ENCODE data around the gene TTC3. TPM values are rescaled to one million over a fixed set of nuclear protein-coding genes. Genes with fewer than 3 reads are reported as not detected.

TTC3 gene
- total RNA-seq, 8 experiments from 2014 or later: 118 to 422 (median 314) TPM

DNA sequence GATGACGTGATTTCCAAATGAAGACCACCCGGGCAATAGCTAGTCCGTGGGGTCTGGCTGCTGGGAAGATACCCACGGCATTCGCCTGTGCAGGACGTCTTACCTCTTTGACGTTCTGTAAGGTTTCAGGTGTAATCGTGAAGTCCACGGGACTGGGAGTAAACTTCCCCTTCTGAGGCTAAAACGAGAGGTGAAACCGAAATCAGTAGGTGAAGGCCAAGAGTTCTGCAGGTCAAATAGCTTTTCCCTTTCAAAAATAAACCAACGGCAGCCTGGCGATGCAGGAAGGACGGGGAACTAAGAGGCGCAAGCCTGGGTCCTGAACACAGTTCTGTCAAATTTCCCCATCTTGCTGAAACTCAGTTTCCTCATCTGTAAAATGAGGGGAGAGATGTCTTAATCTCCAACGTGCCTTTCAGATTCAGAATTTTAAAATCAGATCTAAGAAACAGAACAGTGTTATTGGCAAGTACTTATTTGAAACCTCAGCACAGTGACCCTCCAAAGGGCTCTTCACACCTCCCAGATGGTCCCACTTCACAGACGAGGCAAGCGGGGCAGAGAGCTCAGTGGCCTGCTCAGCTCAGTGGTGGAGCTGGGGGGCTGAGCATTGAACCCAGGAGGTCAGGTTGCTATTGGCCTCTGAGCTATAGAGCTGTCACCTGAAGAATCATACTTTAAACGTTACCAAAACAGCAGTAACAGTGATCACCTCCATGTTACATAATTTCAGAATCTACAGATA lies 159.4 kb downstream of the TTC3 start:
- ATAC-seq (replicated peaks in 6 of 8): no peak
- Histone ChIP-seq H3K4me3 (no peak overlapping the region), H3K4me1 (replicated peaks in 1 of 2) (peaks cover 0 to 2% of the 10 kb centered on the region in 2 donors), H3K27ac (no peak overlapping the region)
- in situ Hi-C loops (cut with MboI; ENCODE audit: low pct_unique_long_range_greater_than_20kb in 2 of 9, low sequenced_read_pairs in 9 of 9, unreplicated experiment in 9 of 9): no loop called here
- 83 to 100% (median 96%) methylated on average over 1 to 11 of the region's 19 CpGs for WGBS, 10 experiments

GRCh38 chr21:37233551-37234146 lies 160.6 kb downstream of the TTC3 start:
- WGBS, 10 experiments: 60 to 100% (median 100%) methylated on average over 1 to 4 of the region's 9 CpGs; no CpG with 5 or more reads in 2 of the 10 experiments
- in situ Hi-C loops (cut with MboI; ENCODE audit: low pct_unique_long_range_greater_than_20kb in 2 of 9, low sequenced_read_pairs in 9 of 9, unreplicated experiment in 9 of 9): no loop called here
- H3K4me3 ChIP-seq: no peak overlapping the region
- ATAC-seq (replicated peaks in 6 of 8): no peak
- no peak overlapping the region for H3K27ac ChIP-seq
- peaks cover 0 to 2% of the 10 kb centered on the region in 2 donors for H3K4me1 ChIP-seq (replicated peaks in 1 of 2)

GRCh38 chr21:37237346-37237745 lies 164.3 kb downstream of the TTC3 start:
- in situ Hi-C loops (cut with MboI; ENCODE audit: low pct_unique_long_range_greater_than_20kb in 2 of 9, low sequenced_read_pairs in 9 of 9, unreplicated experiment in 9 of 9): no loop called here
- H3K4me3 ChIP-seq: no peak overlapping the region
- no peak overlapping the region for H3K27ac ChIP-seq
- WGBS, 10 experiments: 94 to 100% (median 100%) methylated on average over 1 to 2 of the region's 2 CpGs; no CpG with 5 or more reads in 4 of the 10 experiments
- no peak for ATAC-seq (replicated peaks in 6 of 8)
- no peaks in the 10 kb centered on the region for H3K4me1 ChIP-seq (replicated peaks in 1 of 2)

DNA sequence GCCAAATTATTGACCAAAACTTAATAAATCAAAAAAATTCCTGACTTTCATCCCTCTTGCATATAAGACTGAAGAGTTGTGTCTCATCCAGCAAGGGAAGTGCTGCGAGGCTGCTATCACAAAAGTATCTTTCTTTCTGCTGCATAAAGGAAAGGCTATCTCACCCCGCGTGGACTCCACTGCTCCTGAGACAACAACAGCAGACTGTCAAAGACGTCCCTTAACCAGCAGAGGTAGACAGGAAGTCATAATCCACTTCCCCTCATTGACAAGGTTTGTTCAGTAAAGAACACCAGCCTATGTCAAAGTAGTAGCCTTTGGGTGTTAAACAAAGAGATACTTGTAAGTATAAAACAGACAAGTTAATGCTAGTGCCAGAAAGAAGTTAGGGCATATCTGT lies 164.7 kb downstream of the TTC3 start:
- Histone ChIP-seq H3K27ac (no peak overlapping the region), H3K4me1 (replicated peaks in 1 of 2) (no peaks in the 10 kb centered on the region), H3K4me3 (no peak overlapping the region)
- in situ Hi-C loops (cut with MboI; ENCODE audit: low pct_unique_long_range_greater_than_20kb in 2 of 9, low sequenced_read_pairs in 9 of 9, unreplicated experiment in 9 of 9): no loop called here
- ATAC-seq (replicated peaks in 6 of 8): no peak
- 64 to 100% (median 86%) methylated on average over 1 to 4 of the region's 4 CpGs; no CpG with 5 or more reads in 3 of the 10 experiments for WGBS, 10 experiments

GRCh38 chr21:37240978-37241377 lies 167.9 kb downstream of the TTC3 start:
- no peak overlapping the region for H3K4me3 ChIP-seq
- ATAC-seq (replicated peaks in 6 of 8): no peak
- H3K4me1 ChIP-seq (replicated peaks in 1 of 2): peaks cover 0 to 3% of the 10 kb centered on the region in 2 donors
- H3K27ac ChIP-seq: no peak overlapping the region
- in situ Hi-C loops (cut with MboI; ENCODE audit: low pct_unique_long_range_greater_than_20kb in 2 of 9, low sequenced_read_pairs in 9 of 9, unreplicated experiment in 9 of 9): no loop called here
- WGBS, 10 experiments: 91 to 100% (median 100%) methylated on average over 2 to 6 of the region's 8 CpGs; no CpG with 5 or more reads in 5 of the 10 experiments

DNA sequence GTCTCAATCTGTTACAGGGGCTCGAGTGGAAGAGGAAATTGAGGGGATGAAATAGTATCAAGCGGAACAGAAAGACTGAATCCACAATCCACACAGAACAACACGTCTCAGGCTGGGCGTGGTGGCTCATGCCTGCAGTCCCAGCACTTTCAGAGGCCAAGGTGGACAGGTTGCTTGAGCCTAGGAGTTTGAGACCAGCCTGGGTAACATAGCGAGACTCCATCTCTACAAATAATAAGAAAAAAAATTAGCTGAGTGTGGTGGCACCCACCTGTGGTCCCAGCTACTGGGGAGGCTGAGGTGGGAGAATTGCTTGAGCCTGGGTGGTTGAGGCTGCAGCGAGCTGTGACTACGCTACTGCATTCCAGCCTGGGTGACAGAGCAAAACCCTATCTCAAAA lies 168.4 kb downstream of the TTC3 start:
- ATAC-seq (replicated peaks in 6 of 8): no peak
- WGBS, 10 experiments: 60 to 100% (median 100%) methylated on average over 1 to 3 of the region's 7 CpGs; no CpG with 5 or more reads in 3 of the 10 experiments

DNA sequence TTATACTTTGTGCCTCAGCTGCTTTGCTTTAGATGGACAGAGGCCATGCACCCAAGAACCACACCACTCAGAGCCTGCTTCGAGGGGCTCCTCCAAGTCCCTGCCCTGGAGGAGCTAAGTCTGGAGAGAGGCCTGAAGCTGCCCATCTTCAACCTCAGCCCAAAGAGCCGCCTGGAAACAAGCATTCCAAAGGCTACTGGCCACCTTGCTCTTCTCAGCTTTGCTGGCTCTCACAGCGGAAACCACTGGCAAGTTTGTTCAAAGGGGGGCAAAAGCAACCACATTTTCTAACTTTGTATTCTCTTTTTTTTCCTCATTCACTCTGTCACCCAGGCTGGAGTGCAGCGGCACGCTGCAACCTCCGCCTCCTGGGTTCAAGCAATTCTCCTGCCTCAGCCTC lies 170.9 kb downstream of the TTC3 start:
- ATAC-seq (replicated peaks in 6 of 8): no peak
- H3K4me1 ChIP-seq (replicated peaks in 1 of 2): peaks cover 0 to 3% of the 10 kb centered on the region in 2 donors
- no peak overlapping the region for H3K27ac ChIP-seq
- WGBS, 10 experiments: 96 to 100% (median 100%) methylated on average over 1 to 5 of the region's 6 CpGs; no CpG with 5 or more reads in 4 of the 10 experiments
- no peak overlapping the region for H3K4me3 ChIP-seq
- in situ Hi-C loops (cut with MboI; ENCODE audit: low pct_unique_long_range_greater_than_20kb in 2 of 9, low sequenced_read_pairs in 9 of 9, unreplicated experiment in 9 of 9): no loop called here

More for the DNA sequence above, 168.4 kb downstream of the TTC3 start:
- in situ Hi-C loops (cut with MboI; ENCODE audit: low pct_unique_long_range_greater_than_20kb in 2 of 9, low sequenced_read_pairs in 9 of 9, unreplicated experiment in 9 of 9): no loop called here
- H3K4me1 ChIP-seq (replicated peaks in 1 of 2): peaks cover 0 to 3% of the 10 kb centered on the region in 2 donors
- H3K4me3 ChIP-seq: no peak overlapping the region
- no peak overlapping the region for H3K27ac ChIP-seq

- peaks cover 0 to 3% of the 10 kb centered on the region in 2 donors for H3K4me1 ChIP-seq (replicated peaks in 1 of 2)
- 73 to 94% (median 89%) methylated on average over 2 to 12 of the region's 12 CpGs; no CpG with 5 or more reads in 1 of the 10 experiments for WGBS, 10 experiments
- peak in 1 of 8 experiments; percentile 27 for ATAC-seq (replicated peaks in 6 of 8)
- in situ Hi-C loops (cut with MboI; ENCODE audit: low pct_unique_long_range_greater_than_20kb in 2 of 9, low sequenced_read_pairs in 9 of 9, unreplicated experiment in 9 of 9): no loop called here
- H3K4me3 ChIP-seq: no peak overlapping the region
- H3K27ac ChIP-seq: no peak overlapping the region
Observed at GRCh38 chr21:37244501-37245095, 171.5 kb downstream of the TTC3 start.

- Histone ChIP-seq H3K4me1 (replicated peaks in 1 of 2) (peaks cover 0 to 3% of the 10 kb centered on the region in 2 donors), H3K4me3 (no peak overlapping the region), H3K27ac (no peak overlapping the region)
- 76 to 100% (median 92%) methylated on average over 1 to 7 of the region's 8 CpGs; no CpG with 5 or more reads in 1 of the 10 experiments for WGBS, 10 experiments
- in situ Hi-C loops (cut with MboI; ENCODE audit: low pct_unique_long_range_greater_than_20kb in 2 of 9, low sequenced_read_pairs in 9 of 9, unreplicated experiment in 9 of 9): no loop called here
- ATAC-seq (replicated peaks in 6 of 8): no peak
Observed at GRCh38 chr21:37245151-37245550, 172.1 kb downstream of the TTC3 start.

- Histone ChIP-seq H3K4me1 (replicated peaks in 1 of 2) (peaks cover 0 to 3% of the 10 kb centered on the region in 2 donors), H3K27ac (no peak overlapping the region), H3K4me3 (no peak overlapping the region)
- no peak for ATAC-seq (replicated peaks in 6 of 8)
- in situ Hi-C loops (cut with MboI; ENCODE audit: low pct_unique_long_range_greater_than_20kb in 2 of 9, low sequenced_read_pairs in 9 of 9, unreplicated experiment in 9 of 9): no loop called here
- 0 to 100% (median 75%) methylated on average over 1 of the region's 1 CpG; no CpG with 5 or more reads in 1 of the 10 experiments for WGBS, 10 experiments
Observed at GRCh38 chr21:37248298-37248697, 175.2 kb downstream of the TTC3 start.

GRCh38 chr21:37249112-37249904 lies 176.3 kb downstream of the TTC3 start:
- no peak overlapping the region for H3K4me3 ChIP-seq
- in situ Hi-C loops (cut with MboI; ENCODE audit: low pct_unique_long_range_greater_than_20kb in 2 of 9, low sequenced_read_pairs in 9 of 9, unreplicated experiment in 9 of 9): no loop called here
- no peak for ATAC-seq (replicated peaks in 6 of 8)
- H3K4me1 ChIP-seq (replicated peaks in 1 of 2): peaks cover 0 to 3% of the 10 kb centered on the region in 2 donors
- no peak overlapping the region for H3K27ac ChIP-seq
- 45 to 100% (median 91%) methylated on average over 2 to 3 of the region's 3 CpGs for whole genome bisulfite sequencing, 10 experiments

- in situ Hi-C loops (cut with MboI; ENCODE audit: low pct_unique_long_range_greater_than_20kb in 2 of 9, low sequenced_read_pairs in 9 of 9, unreplicated experiment in 9 of 9): no loop called here
- 0 to 100% (median 70%) methylated on average over 1 to 2 of the region's 2 CpGs; no CpG with 5 or more reads in 1 of the 10 experiments for WGBS, 10 experiments
- H3K27ac ChIP-seq: no peak overlapping the region
- ATAC-seq (replicated peaks in 6 of 8): peak in 2 of 8 experiments; percentile 18 to 69
- H3K4me1 ChIP-seq (replicated peaks in 1 of 2): no peaks in the 10 kb centered on the region
- H3K4me3 ChIP-seq: no peak overlapping the region
Observed at GRCh38 chr21:37251294-37251634, 178.2 kb downstream of the TTC3 start.

All from motor neuron (in vitro differentiated cells).